ENCODE data around the gene KIZ. TPM values are rescaled to one million over a fixed set of nuclear protein-coding genes. Genes with fewer than 3 reads are reported as not detected.

KIZ gene
- total RNA-seq, 1 donor from 2014 or later, result 11.4 TPM

DNA sequence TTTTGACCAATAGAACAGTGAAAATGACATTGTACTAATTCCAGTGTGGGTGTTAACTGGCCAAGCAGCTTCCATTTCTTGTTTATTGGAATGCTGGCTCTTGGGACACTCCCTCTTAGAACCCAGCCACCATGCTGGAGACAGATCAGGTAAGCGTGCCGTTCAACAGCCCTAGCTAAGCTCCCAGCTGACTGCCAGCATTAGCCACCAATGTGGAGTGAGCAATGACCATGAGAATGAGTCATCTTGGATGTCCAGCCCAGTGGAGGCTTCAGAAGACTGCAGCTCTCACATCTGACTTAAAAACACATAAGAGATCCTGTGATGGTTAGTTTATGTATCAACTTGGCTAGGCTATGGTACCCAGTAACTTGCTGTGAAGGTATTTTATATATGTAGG, 16.7 kb upstream of the KIZ start:
- peaks cover 37% of the 10 kb centered on the region for H3K27me3 ChIP-seq (ENCODE audit: control insufficient read depth, insufficient read depth, low read length)
- H3K36me3 ChIP-seq (ENCODE audit: control insufficient read depth, insufficient read depth, low read length), result no peaks in the 10 kb centered on the region
- TF ChIP-seq, protein P1, sequence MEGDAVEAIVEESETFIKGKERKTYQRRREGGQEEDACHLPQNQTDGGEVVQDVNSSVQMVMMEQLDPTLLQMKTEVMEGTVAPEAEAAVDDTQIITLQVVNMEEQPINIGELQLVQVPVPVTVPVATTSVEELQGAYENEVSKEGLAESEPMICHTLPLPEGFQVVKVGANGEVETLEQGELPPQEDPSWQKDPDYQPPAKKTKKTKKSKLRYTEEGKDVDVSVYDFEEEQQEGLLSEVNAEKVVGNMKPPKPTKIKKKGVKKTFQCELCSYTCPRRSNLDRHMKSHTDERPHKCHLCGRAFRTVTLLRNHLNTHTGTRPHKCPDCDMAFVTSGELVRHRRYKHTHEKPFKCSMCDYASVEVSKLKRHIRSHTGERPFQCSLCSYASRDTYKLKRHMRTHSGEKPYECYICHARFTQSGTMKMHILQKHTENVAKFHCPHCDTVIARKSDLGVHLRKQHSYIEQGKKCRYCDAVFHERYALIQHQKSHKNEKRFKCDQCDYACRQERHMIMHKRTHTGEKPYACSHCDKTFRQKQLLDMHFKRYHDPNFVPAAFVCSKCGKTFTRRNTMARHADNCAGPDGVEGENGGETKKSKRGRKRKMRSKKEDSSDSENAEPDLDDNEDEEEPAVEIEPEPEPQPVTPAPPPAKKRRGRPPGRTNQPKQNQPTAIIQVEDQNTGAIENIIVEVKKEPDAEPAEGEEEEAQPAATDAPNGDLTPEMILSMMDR (IDR thresholded peaks at IDR 0.05; ENCODE audit: insufficient read depth, low read length, poor library complexity, severe bottlenecking), result no peak

DNA sequence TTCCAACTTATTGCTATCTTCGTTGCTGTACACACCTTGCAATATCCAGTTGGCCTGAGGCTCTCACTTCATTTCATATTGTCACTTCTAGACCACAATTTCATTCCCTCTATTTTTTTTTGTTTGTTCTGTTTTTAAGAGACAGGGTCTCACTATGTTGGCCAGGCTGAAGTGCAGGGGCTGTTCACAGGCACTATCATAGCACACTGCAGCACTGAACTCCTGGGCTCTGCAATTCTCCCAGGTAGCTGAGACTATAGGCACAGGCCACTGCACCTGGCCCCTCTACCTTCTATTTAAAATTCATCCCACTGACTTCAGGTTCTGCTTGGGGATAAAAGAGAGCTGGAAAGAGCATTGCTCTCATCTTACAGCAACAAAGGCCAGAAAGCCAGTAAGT, 15.1 kb upstream of the KIZ start:
- no peak for DNase-seq (ENCODE audit: low read depth)
- H3K36me3 ChIP-seq (ENCODE audit: control insufficient read depth, insufficient read depth, low read length), result no peaks in the 10 kb centered on the region
- no peak overlapping the region for H3K4me3 ChIP-seq (ENCODE audit: low read depth, low read length)
- peaks cover 21% of the 10 kb centered on the region for H3K27me3 ChIP-seq (ENCODE audit: control insufficient read depth, insufficient read depth, low read length)
- TF ChIP-seq, protein P1 (IDR thresholded peaks at IDR 0.05; ENCODE audit: insufficient read depth, low read length, poor library complexity, severe bottlenecking), result no peak

More for the DNA sequence above, 16.7 kb upstream of the KIZ start:
- H3K4me3 ChIP-seq (ENCODE audit: low read depth, low read length), result no peak overlapping the region
- DNase-seq (ENCODE audit: low read depth), result no peak

DNA sequence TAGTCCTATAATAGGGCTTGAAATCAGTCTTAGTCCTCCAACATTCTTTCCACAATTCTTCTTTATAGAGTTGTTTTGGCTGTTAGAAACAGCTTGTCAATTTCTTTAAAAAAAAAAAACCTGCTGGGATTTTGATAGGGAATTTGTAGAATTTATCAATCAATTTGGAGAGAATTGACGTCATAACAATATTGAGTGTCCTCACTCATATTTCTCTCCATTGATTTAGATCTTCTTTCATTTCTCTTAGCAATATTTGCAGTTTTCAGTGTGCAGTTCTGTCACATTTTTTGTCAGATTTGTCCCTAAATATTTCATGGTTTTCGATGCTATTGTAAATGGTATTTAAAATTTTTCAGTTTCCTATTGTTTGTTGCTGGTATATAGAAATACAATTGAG, 14.5 kb upstream of the KIZ start:
- H3K27me3 ChIP-seq (ENCODE audit: control insufficient read depth, insufficient read depth, low read length), result peaks cover 15% of the 10 kb centered on the region

DNA sequence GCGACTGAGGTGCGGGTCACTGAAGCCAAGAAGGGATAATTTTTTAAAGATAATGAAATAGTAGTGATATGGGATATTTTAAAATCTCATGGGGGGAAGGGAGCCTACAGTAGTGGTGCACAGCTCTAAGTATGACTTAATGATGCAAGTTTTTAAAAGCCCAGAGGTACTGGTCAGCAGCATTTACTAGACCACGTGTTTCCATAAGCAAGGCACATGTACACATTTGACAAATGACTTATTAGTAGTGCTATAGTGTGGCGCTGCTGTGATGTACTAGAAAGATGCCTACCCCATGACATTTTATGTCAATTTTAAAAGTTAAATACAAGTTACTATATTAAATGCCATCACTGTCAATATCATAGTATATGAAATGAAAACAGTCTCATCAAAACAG, 12.2 kb upstream of the KIZ start:
- no peak for DNase-seq (ENCODE audit: low read depth)
- Histone ChIP-seq H3K4me3 (ENCODE audit: low read depth, low read length) (no peak overlapping the region), H3K27me3 (ENCODE audit: control insufficient read depth, insufficient read depth, low read length) (peaks cover 4% of the 10 kb centered on the region), H3K36me3 (ENCODE audit: control insufficient read depth, insufficient read depth, low read length) (no peaks in the 10 kb centered on the region)
- TF ChIP-seq, protein P1 (IDR thresholded peaks at IDR 0.05; ENCODE audit: insufficient read depth, low read length, poor library complexity, severe bottlenecking), result no peak

More for the DNA sequence above, 14.5 kb upstream of the KIZ start:
- H3K36me3 ChIP-seq (ENCODE audit: control insufficient read depth, insufficient read depth, low read length), result no peaks in the 10 kb centered on the region
- DNase-seq (ENCODE audit: low read depth), result no peak
- H3K4me3 ChIP-seq (ENCODE audit: low read depth, low read length), result no peak overlapping the region
- TF ChIP-seq, protein P1 (IDR thresholded peaks at IDR 0.05; ENCODE audit: insufficient read depth, low read length, poor library complexity, severe bottlenecking), result no peak

DNA sequence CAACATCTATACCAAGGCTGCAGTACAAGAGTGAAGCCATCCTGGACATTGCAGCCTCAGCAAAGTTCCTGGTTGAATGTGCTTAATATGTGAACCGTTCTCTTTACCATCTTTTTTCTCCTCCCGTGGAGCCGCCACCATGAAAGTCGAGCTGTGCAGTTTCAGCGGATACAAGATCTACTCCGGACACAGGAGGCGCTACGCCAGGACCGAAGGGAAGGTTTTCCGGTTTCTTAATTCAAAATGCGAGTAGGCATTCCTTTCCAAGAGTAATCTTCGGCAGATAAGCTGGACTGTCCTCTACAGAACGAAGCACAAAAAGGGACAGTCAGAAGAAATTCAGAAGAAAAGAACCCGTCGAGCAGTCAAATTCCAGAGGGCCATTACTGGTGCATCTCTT, 11.3 kb upstream of the KIZ start:
- H3K4me3 ChIP-seq (ENCODE audit: low read depth, low read length), result no peak overlapping the region
- no peaks in the 10 kb centered on the region for H3K36me3 ChIP-seq (ENCODE audit: control insufficient read depth, insufficient read depth, low read length)
- TF ChIP-seq, protein P1 (IDR thresholded peaks at IDR 0.05; ENCODE audit: insufficient read depth, low read length, poor library complexity, severe bottlenecking), result no peak
- DNase-seq (ENCODE audit: low read depth), result no peak
- peaks cover 4% of the 10 kb centered on the region for H3K27me3 ChIP-seq (ENCODE audit: control insufficient read depth, insufficient read depth, low read length)

DNA sequence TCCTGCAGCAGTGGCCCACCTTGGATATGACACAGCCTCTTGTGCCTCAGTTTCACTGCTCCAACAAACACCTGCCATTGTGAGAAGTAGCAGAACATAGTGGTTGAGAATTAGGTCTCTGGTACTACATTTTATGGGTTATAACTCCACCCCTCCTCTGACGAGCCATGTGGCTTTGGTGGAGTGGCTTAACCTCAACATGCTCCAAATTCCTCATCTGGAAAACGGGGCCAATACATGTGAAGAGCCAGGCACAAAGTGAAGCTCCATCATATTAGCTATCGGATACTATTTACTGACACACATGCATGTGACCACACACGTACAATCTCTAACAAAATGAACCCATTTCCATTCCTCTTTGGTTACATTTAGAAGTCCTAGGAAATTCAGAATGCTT, 8.4 kb upstream of the KIZ start:
- H3K36me3 ChIP-seq (ENCODE audit: control insufficient read depth, insufficient read depth, low read length), result no peaks in the 10 kb centered on the region
- no peak overlapping the region for H3K4me3 ChIP-seq (ENCODE audit: low read depth, low read length)
- no peak for DNase-seq (ENCODE audit: low read depth)
- no peaks in the 10 kb centered on the region for H3K27me3 ChIP-seq (ENCODE audit: control insufficient read depth, insufficient read depth, low read length)
- TF ChIP-seq, protein P1 (IDR thresholded peaks at IDR 0.05; ENCODE audit: insufficient read depth, low read length, poor library complexity, severe bottlenecking), result no peak

Measured in kidney epithelial cell (primary cell).